NB4 (cell line): ENCODE data around the gene KAT7.

ENCODE experiments used
- CTCF ChIP-seq: IDR thresholded peaks from one replicate; pipeline ENCODE4 v1.5.1; 2012; ENCODE audit warnings: low read depth, low read length
- MAX ChIP-seq: IDR thresholded peaks from 2 replicates; pipeline ENCODE4 v1.6.1; 2011; ENCODE audit warnings: low read depth, low read length
- MYC ChIP-seq: IDR thresholded peaks from 2 replicates; pipeline ENCODE4 v1.6.1; 2011; ENCODE audit warnings: low read depth, low read length
- POLR2A ChIP-seq: IDR thresholded peaks from 2 replicates; pipeline ENCODE4 v1.6.1; 2011; ENCODE audit warnings: mild to moderate bottlenecking; ENCODE audit not compliant: insufficient read length; ENCODE audit errors: extremely low read depth

DNA sequence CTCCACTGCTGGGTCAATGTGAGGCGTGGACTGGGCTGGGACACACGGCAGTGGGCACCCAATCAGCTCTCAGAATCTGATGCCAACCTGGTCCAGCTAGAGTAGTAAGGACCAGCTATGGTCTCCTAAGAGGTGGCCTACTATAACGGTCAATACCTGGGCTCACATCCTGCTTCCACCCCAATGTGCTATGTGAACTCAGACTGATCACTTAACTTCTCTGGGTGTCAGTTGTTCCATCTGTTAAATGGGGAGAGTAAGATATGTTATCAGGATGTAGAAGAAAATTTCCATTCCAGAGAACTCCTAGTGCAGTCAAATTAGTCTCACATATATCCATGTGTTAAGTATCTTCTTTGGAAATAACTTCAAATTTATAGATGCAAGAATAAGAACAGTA, 38.8 kb upstream of the KAT7 start:
- TF ChIP-seq CTCF = no peak
- TF ChIP-seq POLR2A = no peak
- TF ChIP-seq MAX = no peak
- no peak for TF ChIP-seq MYC
